H54 (cell line): ENCODE data around the gene HIPK3.

Experiments
- DNase-seq: peaks from one replicate; pipeline ENCODE4 v3.0.0; 2011; ENCODE audit warnings: low spot score, mixed read lengths; ENCODE audit not compliant: insufficient read length
- FAIRE-seq: peaks from 3 replicates; lab custom pipeline; 2011; peaks lifted over from hg19 to GRCh38; lab: Jason Lieb, UNC
- POLR2A ChIP-seq: IDR thresholded peaks from 2 replicates; pipeline ENCODE4 v1.6.1; 2011; ENCODE audit warnings: low read depth, mild to moderate bottlenecking, low read length

HIPK3 gene

GRCh38 chr11:33375236-33375635, 118.1 kb downstream of the HIPK3 start:
- DNase-seq: no peak
- TF ChIP-seq POLR2A: no peak
- no peak for FAIRE-seq

GRCh38 chr11:33375688-33376311, 118.6 kb downstream of the HIPK3 start, which contains the start of gene KIAA1549L:
Gene KIAA1549L (plus strand): TSS chr11:33376108.
- TF ChIP-seq POLR2A: peak; percentile 19; the same call in 1 of the 2 replicates
- no peak for FAIRE-seq
- DNase-seq: peak; percentile 31

- peak; percentile 28 for DNase-seq
- FAIRE-seq: no peak
- no peak for TF ChIP-seq POLR2A
Measured at GRCh38 chr11:33376331-33377310, 119.4 kb downstream of the HIPK3 start.

GRCh38 chr11:33377412-33378370, 120.5 kb downstream of the HIPK3 start:
- TF ChIP-seq POLR2A: no peak
- DNase-seq (no peak), FAIRE-seq (no peak)

GRCh38 chr11:33379947-33380346, 122.8 kb downstream of the HIPK3 start:
- DNase-seq: no peak
- no peak for TF ChIP-seq POLR2A
- no peak for FAIRE-seq

GRCh38 chr11:33383075-33383919, 126.1 kb downstream of the HIPK3 start:
- FAIRE-seq: no peak
- no peak for DNase-seq
- no peak for TF ChIP-seq POLR2A

GRCh38 chr11:33383920-33384209, 126.7 kb downstream of the HIPK3 start:
- DNase-seq (no peak), FAIRE-seq (no peak)
- no peak for TF ChIP-seq POLR2A

GRCh38 chr11:33384220-33384619, 127.0 kb downstream of the HIPK3 start:
- no peak for FAIRE-seq
- TF ChIP-seq POLR2A: no peak

GRCh38 chr11:33387581-33387980, 130.4 kb downstream of the HIPK3 start:
- DNase-seq (no peak), FAIRE-seq (no peak)
- TF ChIP-seq POLR2A: no peak

More at GRCh38 chr11:33384220-33384619, 127.0 kb downstream of the HIPK3 start:
- no peak for DNase-seq

- no peak for FAIRE-seq
- TF ChIP-seq POLR2A: no peak
- DNase-seq: no peak
Measured at GRCh38 chr11:33387996-33388395, 130.8 kb downstream of the HIPK3 start.

- DNase-seq: no peak
- no peak for FAIRE-seq
- no peak for TF ChIP-seq POLR2A
Measured at GRCh38 chr11:33388793-33389525, 131.8 kb downstream of the HIPK3 start.

- FAIRE-seq (no peak), DNase-seq (no peak)
- TF ChIP-seq POLR2A: no peak
Measured at GRCh38 chr11:33389635-33390034, 132.5 kb downstream of the HIPK3 start.
